Spleen (tissue), 11 donors: ENCODE results near the gene OST4. TPM values are rescaled to one million over a fixed set of nuclear protein-coding genes. Genes with fewer than 3 reads are reported as not detected.

Experiments used
- DNase-seq: peaks from one replicate; pipeline ENCODE4 v3.0.0-alpha.2; 2020
- H3K27ac ChIP-seq, 8 donors: fragments of 200-600 bp; sonication (generic) in 7 of 8; 1 replicate in 4 of 8; 2 replicates in 4 of 8; pipeline versions ENCODE4 v1.5.0 to v1.8.0; 2016 to 2021; ENCODE audit warnings: inconsistent platforms in 4 of 8, mild to moderate bottlenecking in 4 of 8, moderate library complexity in 1 of 8
- H3K27me3 ChIP-seq, 7 donors: fragments of 200-600 bp; sonication (generic) in 6 of 7; replicated peaks in 1 of 7; 1 replicate in 4 of 7; 2 replicates in 3 of 7; pipeline versions ENCODE4 v1.5.0 to v1.8.0; 2016 to 2021; ENCODE audit warnings: inconsistent platforms in 3 of 7, mild to moderate bottlenecking in 1 of 7
- H3K36me3 ChIP-seq, 6 donors: fragments of 200-600 bp; sonication (generic) in 5 of 6; 1 replicate in 4 of 6; 2 replicates in 2 of 6; pipeline versions ENCODE4 v1.5.0 to v1.8.0; 2016 to 2021; ENCODE audit warnings: inconsistent platforms in 2 of 6
- H3K4me1 ChIP-seq, 6 donors: fragments of 200-600 bp; sonication (generic) in 5 of 6; 1 replicate in 3 of 6; 2 replicates in 3 of 6; pipeline versions ENCODE4 v1.5.0 to v1.8.0; 2016 to 2021; ENCODE audit warnings: inconsistent platforms in 3 of 6
- H3K4me3 ChIP-seq, 8 donors: fragments of 200-600 bp; sonication (generic) in 7 of 8; 1 replicate in 4 of 8; 2 replicates in 4 of 8; pipeline versions ENCODE4 v1.5.0 to v1.8.0; 2016 to 2021; ENCODE audit warnings: inconsistent platforms in 4 of 8, mild to moderate bottlenecking in 4 of 8, moderate library complexity in 2 of 8
- H3K9me3 ChIP-seq, 8 donors: fragments of 200-600 bp; sonication (generic) in 7 of 8; 1 replicate in 4 of 8; 2 replicates in 4 of 8; pipeline versions ENCODE4 v1.5.0 to v1.8.0; 2016 to 2021; ENCODE audit warnings: inconsistent platforms in 4 of 8
- POLR2A ChIP-seq, 3 donors: fragments of 450-650 bp; IDR thresholded peaks; one replicate each; pipeline ENCODE4 v1.5.1; 2017; ENCODE audit warnings: antibody characterized with exemption in 3 of 3, mild to moderate bottlenecking in 1 of 3
- POLR2AphosphoS5 ChIP-seq, 3 donors: sonication (generic); formaldehyde crosslinking; IDR thresholded peaks; one replicate each; pipeline ENCODE4 v1.5.1; 2017; ENCODE audit warnings: antibody characterized with exemption in 3 of 3
- WGBS, 5 donors: extraction: QIAGEN DNeasy Blood & Tissue Kit in 3 of 5; methylation state at CpG; one replicate each; pipeline versions ENCODE4 v1.1.5 to v1.1.7; 2013 to 2018; 5-methylcytosine and 5-hydroxymethylcytosine counted together
- intact Hi-C: fragments of 100-400 bp; cut with DNase I; formaldehyde crosslinking; loops from one replicate; pipeline ENCODE4 v1.15.0; 2023; ENCODE audit warnings: low total_unique reads
- polyA plus RNA-seq, 3 donors: library from polyadenylated mRNA; stranded (reverse); fragments of 200-250 nt; gene quantifications; one replicate each; pipeline ENCODE4 v1.2.1, GENCODE V29; 2013
- total RNA-seq, 7 donors: library from RNA; depleted of rRNA in 3 of 7; stranded (reverse); fragments of >200 nt in 3 of 7; fragmentation: NEBNext Ultra II Directional in 4 of 7; extraction: Animal tissue kit (Norgen Biotek cat#: 25700) in 4 of 7; gene quantifications; one replicate each; pipeline versions ENCODE4 v1.1.0 to v1.2.1, GENCODE V29; 2016 to 2021
- TF ChIP-seq, protein P1 (sequence below), 11 experiments: fragments of 200-600 bp in 7 of 11; fragments of 450-650 bp in 4 of 11; sonication (generic) in 4 of 11; IDR thresholded peaks in 8 of 11; conservative IDR thresholded peaks in 3 of 11; 1 replicate in 7 of 11; 2 replicates in 4 of 11; pipeline versions ENCODE4 v1.4.0 to v1.8.0; 2016 to 2021; ENCODE audit warnings: antibody characterized with exemption in 11 of 11, inconsistent platforms in 4 of 11, mild to moderate bottlenecking in 1 of 11
- donor health status: healthy with polysubstance abuse.
- donor health status: DM: no; HTN: no; CAD: no; lungs with moderate emphysema.
- donor health status: DM: no; HTN: no; CAD: no.
- donor health status: Bipolar disorder and iron deficiency.
- donor health status: healthy.
- donor health status: DM: no; HTN: no; CAD: no.
- donor health status: DM: yes; HTN: yes; CAD: no.

The OST4 gene
- total and polyA plus RNA-seq, 10 donors, result 197 to 556 (median 264) TPM

DNA sequence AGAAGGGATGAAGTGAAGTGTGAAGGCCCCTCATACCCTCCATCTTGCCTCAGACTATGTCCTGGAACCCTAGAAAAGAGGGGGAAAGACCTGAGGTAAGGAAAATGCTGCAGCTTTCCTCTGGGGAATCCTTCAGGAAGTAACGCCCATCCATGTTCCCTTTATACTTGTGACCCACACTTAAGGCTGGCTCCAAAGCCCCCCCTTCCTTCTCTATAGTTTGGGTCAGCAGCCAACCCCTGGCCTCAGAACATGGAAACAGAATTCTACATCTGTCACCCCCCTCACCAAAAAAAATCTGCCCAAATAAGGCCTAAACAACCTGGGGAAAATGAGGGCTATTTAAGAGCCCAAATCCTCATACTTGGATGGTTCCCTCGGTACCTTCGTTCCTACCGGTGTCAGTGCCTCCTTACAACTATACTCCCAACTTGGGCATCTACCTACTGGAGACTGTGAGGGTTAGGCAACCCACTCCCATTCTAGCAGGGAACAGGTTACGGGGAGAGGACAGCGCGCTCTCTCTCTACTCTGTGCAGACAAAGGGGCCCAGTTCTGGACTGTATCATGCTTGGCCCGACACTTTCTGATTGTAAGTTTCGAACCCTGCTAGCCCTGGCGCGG is 689 bp downstream of the OST4 start:
- TF ChIP-seq, protein P1, sequence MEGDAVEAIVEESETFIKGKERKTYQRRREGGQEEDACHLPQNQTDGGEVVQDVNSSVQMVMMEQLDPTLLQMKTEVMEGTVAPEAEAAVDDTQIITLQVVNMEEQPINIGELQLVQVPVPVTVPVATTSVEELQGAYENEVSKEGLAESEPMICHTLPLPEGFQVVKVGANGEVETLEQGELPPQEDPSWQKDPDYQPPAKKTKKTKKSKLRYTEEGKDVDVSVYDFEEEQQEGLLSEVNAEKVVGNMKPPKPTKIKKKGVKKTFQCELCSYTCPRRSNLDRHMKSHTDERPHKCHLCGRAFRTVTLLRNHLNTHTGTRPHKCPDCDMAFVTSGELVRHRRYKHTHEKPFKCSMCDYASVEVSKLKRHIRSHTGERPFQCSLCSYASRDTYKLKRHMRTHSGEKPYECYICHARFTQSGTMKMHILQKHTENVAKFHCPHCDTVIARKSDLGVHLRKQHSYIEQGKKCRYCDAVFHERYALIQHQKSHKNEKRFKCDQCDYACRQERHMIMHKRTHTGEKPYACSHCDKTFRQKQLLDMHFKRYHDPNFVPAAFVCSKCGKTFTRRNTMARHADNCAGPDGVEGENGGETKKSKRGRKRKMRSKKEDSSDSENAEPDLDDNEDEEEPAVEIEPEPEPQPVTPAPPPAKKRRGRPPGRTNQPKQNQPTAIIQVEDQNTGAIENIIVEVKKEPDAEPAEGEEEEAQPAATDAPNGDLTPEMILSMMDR (IDR thresholded peaks at IDR 0.05 in 8 of 11, conservative IDR thresholded peaks at IDR 0.05 in 3 of 11), result no peak
- no peak for TF ChIP-seq POLR2AphosphoS5 (IDR thresholded peaks at IDR 0.05)
- TF ChIP-seq POLR2A (IDR thresholded peaks at IDR 0.05), result no peak
- intact Hi-C loops, result no loop called here
- 2 to 7% (median 5%) methylated on average over 11 of the region's 11 CpGs for WGBS, 5 donors
- H3K4me3 ChIP-seq, result peak overlapping the region; percentile 43 to 94 (median 88)
- no peaks in the 10 kb centered on the region for H3K9me3 ChIP-seq
- H3K36me3 ChIP-seq, result peaks cover 0 to 46% (median 25%) of the 10 kb centered on the region in 6 donors
- DNase-seq, result peak; percentile 51
- H3K27ac ChIP-seq, result peak overlapping the region; percentile 78 to 97 (median 94)
- no peaks in the 10 kb centered on the region for H3K27me3 ChIP-seq
- peaks cover 36 to 88% (median 67%) of the 10 kb centered on the region in 6 donors for H3K4me1 ChIP-seq

DNA sequence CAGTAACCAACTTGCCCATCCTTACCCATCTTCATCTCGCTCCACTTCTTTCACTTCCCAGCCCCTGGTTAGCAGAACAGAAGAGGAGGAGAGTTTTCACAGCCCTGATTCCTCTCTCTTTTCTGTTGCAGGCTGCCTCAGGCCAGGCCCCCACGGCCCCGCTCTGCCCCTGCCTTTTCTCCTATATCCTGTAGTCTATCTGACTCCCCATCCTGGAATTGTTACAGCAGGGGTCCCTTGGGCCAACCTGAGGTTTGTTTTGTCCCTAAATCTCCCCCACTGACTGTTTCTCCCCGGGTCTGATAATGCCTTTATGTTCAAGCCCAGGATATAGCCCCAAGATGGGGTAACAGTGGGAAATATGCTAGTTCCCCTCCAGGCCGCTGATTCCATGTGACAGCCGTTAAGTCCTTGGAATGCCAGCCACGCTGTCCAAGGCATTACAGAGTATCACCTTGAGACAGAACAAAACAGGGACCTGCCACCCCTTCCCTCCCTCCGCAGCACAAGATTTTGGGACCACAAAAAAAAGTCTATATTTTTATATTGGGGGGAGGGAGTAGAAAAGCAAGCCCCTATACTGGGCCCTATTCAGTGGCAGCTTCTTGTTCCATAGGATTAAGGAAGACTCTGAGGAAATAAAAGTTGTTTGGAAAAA is 1.4 kb downstream of the OST4 start:
- intact Hi-C loops, result no loop called here
- peak overlapping the region in 7 of 8 donors; percentile 85 to 94 (median 89) for H3K4me3 ChIP-seq
- peak; percentile 64 for DNase-seq

DNA sequence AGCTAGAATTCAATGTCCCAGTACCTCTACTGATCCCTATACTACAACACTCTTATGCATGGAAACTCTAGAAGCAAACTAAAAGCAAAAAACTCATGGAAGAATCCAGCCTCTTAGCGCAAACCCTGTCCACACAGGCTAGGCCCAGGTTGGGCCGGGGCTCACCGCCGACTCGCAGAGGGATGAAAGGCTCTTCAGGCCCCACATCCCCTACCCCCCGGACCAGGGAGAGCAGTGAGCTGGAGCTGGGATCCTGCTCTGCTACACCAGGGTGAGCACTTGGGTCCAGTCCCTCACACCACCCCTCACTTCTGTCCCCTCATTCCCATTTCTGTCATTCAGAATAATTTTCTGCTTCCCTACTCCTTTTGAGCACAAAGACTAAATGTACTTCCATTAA is 2.0 kb downstream of the OST4 start:
- TF ChIP-seq POLR2AphosphoS5 (IDR thresholded peaks at IDR 0.05) (no peak), POLR2A (IDR thresholded peaks at IDR 0.05) (no peak)
- TF ChIP-seq, protein P1 (IDR thresholded peaks at IDR 0.05 in 8 of 11, conservative IDR thresholded peaks at IDR 0.05 in 3 of 11), result no peak
- Histone ChIP-seq H3K27me3 (no peaks in the 10 kb centered on the region), H3K9me3 (no peaks in the 10 kb centered on the region), H3K4me3 (peak overlapping the region in 1 of 8 donors; percentile 88), H3K36me3 (peaks cover 0 to 59% (median 28%) of the 10 kb centered on the region in 6 donors), H3K27ac (peak overlapping the region in 3 of 8 donors; percentile 4 to 95 (median 94)), H3K4me1 (peaks cover 23 to 76% (median 54%) of the 10 kb centered on the region in 6 donors)
- 95 to 98% (median 97%) methylated on average over 6 of the region's 6 CpGs for WGBS, 5 donors
- intact Hi-C loops, result no loop called here
- peak; percentile 71 for DNase-seq

More for the DNA sequence above, 1.4 kb downstream of the OST4 start:
- Histone ChIP-seq H3K36me3 (peaks cover 0 to 52% (median 26%) of the 10 kb centered on the region in 6 donors), H3K27ac (peak overlapping the region in 4 of 8 donors; percentile 94 to 97 (median 96)), H3K27me3 (no peaks in the 10 kb centered on the region), H3K4me1 (peaks cover 30 to 82% (median 60%) of the 10 kb centered on the region in 6 donors), H3K9me3 (no peaks in the 10 kb centered on the region)
- WGBS, 5 donors, result 77 to 88% (median 82%) methylated on average over 8 of the region's 8 CpGs
- no peak for TF ChIP-seq POLR2A (IDR thresholded peaks at IDR 0.05)
- TF ChIP-seq, protein P1 (IDR thresholded peaks at IDR 0.05 in 8 of 11, conservative IDR thresholded peaks at IDR 0.05 in 3 of 11), result no peak
- TF ChIP-seq POLR2AphosphoS5 (IDR thresholded peaks at IDR 0.05), result no peak

DNA sequence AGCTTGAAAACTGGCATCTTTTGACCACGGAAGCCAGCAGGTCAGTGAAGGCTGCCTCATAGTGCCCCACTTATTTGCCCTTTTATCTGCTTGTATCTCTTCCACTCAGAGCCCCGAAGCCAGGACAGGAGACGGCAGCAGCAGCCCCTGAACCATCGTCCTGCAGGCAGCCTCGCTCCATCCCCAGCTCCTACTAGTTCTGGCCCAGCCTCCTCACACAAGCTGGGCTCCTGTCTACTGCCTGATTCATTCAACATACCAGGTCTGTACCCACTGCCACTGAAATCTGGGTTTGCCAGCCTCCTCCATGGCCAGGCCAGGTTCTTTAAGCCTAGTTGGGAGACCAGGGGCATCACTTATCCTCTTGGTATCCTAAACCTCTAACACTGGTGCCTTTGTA is 4.1 kb downstream of the OST4 start:
- peaks cover 0 to 70% (median 28%) of the 10 kb centered on the region in 6 donors for H3K36me3 ChIP-seq
- H3K27me3 ChIP-seq, result no peaks in the 10 kb centered on the region
- TF ChIP-seq POLR2A (IDR thresholded peaks at IDR 0.05) (no peak), POLR2AphosphoS5 (IDR thresholded peaks at IDR 0.05) (no peak)
- TF ChIP-seq, protein P1 (IDR thresholded peaks at IDR 0.05 in 8 of 11, conservative IDR thresholded peaks at IDR 0.05 in 3 of 11), result no peak
- H3K4me3 ChIP-seq, result no peak overlapping the region
- H3K27ac ChIP-seq, result no peak overlapping the region
- H3K4me1 ChIP-seq, result peaks cover 16 to 74% (median 46%) of the 10 kb centered on the region in 6 donors
- WGBS, 5 donors, result 90 to 99% (median 95%) methylated on average over 5 of the region's 5 CpGs
- intact Hi-C loops, result no loop called here
- no peak for DNase-seq
- H3K9me3 ChIP-seq, result no peaks in the 10 kb centered on the region
